ENCODE results near the gene POLE. TPM values are rescaled to one million over a fixed set of nuclear protein-coding genes. Genes with fewer than 3 reads are reported as not detected.

The POLE gene
- total RNA-seq, 4 donors from 2014 or later, result 7.2 to 63.8 (median 23.3) TPM

- TF ChIP-seq EP300 (IDR thresholded peaks at IDR 0.05) (no peak), CTCF (IDR thresholded peaks at IDR 0.05) (no peak), POLR2AphosphoS5 (IDR thresholded peaks at IDR 0.05) (no peak), POLR2A (IDR thresholded peaks at IDR 0.05) (no peak)
- peaks cover 66% of the 10 kb centered on the region for H3K27me3 ChIP-seq
- no peaks in the 10 kb centered on the region for H3K36me3 ChIP-seq
- H3K4me3 ChIP-seq, result peak overlapping the region in 1 of 2 donors; percentile 44
- H3K4me1 ChIP-seq, result peaks cover 0 to 46% (median 9%) of the 10 kb centered on the region in 3 donors
- ATAC-seq, result no peak
- peak overlapping the region in 3 of 4 donors; percentile 44 to 71 (median 57) for H3K27ac ChIP-seq
- peaks cover 0 to 17% (median 0%) of the 10 kb centered on the region in 3 donors for H3K9me3 ChIP-seq
- 16 to 29% methylated on average over 5 to 23 of the region's 51 CpGs for WGBS, 2 donors (ENCODE audit: low coverage in 1 of 2)
These were observed 69.1 kb downstream of the POLE start for GRCh38 chr12:132617822-132618682.

- H3K36me3 ChIP-seq, result no peaks in the 10 kb centered on the region
- H3K4me1 ChIP-seq, result peaks cover 0 to 38% (median under 1%) of the 10 kb centered on the region in 3 donors
- H3K27ac ChIP-seq, result no peak overlapping the region
- peaks cover 0 to 17% (median 0%) of the 10 kb centered on the region in 3 donors for H3K9me3 ChIP-seq
- no peak overlapping the region for H3K4me3 ChIP-seq
- ATAC-seq, result no peak
- TF ChIP-seq POLR2AphosphoS5 (IDR thresholded peaks at IDR 0.05), result no peak
- TF ChIP-seq EP300 (IDR thresholded peaks at IDR 0.05), result no peak
- TF ChIP-seq POLR2A (IDR thresholded peaks at IDR 0.05), result no peak
- no peak for TF ChIP-seq CTCF (IDR thresholded peaks at IDR 0.05)
- H3K27me3 ChIP-seq, result peaks cover 66% of the 10 kb centered on the region
- 86 to 90% methylated on average over 1 of the region's 4 CpGs for WGBS, 2 donors (ENCODE audit: low coverage in 1 of 2)
These were observed 69.9 kb downstream of the POLE start for GRCh38 chr12:132617135-132617701.

- no peaks in the 10 kb centered on the region for H3K36me3 ChIP-seq
- peaks cover 0 to 28% (median 0%) of the 10 kb centered on the region in 3 donors for H3K9me3 ChIP-seq
- peaks cover 71% of the 10 kb centered on the region for H3K27me3 ChIP-seq
- peaks cover 0 to 32% (median 0%) of the 10 kb centered on the region in 3 donors for H3K4me1 ChIP-seq
- WGBS, 2 donors (ENCODE audit: low coverage in 1 of 2), result 80 to 89% methylated on average over 1 to 6 of the region's 16 CpGs
- no peak for ATAC-seq
- no peak overlapping the region for H3K27ac ChIP-seq
- no peak overlapping the region for H3K4me3 ChIP-seq
- TF ChIP-seq EP300 (IDR thresholded peaks at IDR 0.05), result no peak
- TF ChIP-seq POLR2AphosphoS5 (IDR thresholded peaks at IDR 0.05), result no peak
- TF ChIP-seq CTCF (IDR thresholded peaks at IDR 0.05), result no peak
- no peak for TF ChIP-seq POLR2A (IDR thresholded peaks at IDR 0.05)
These were observed 71.5 kb downstream of the POLE start for GRCh38 chr12:132615579-132616038.

- WGBS, 2 donors (ENCODE audit: low coverage in 1 of 2), result 0% methylated on average over 2 to 3 of the region's 18 CpGs
- H3K4me3 ChIP-seq, result no peak overlapping the region
- ATAC-seq, result peak; percentile 84
- peaks cover 0 to 38% (median 0%) of the 10 kb centered on the region in 3 donors for H3K4me1 ChIP-seq
- H3K36me3 ChIP-seq, result no peaks in the 10 kb centered on the region
- H3K9me3 ChIP-seq, result peaks cover 0 to 28% (median 0%) of the 10 kb centered on the region in 3 donors
- H3K27me3 ChIP-seq, result peaks cover 71% of the 10 kb centered on the region
- no peak overlapping the region for H3K27ac ChIP-seq
- peak in 3 of 4 experiments; percentile 89 to 94 (median 92) for TF ChIP-seq CTCF (IDR thresholded peaks at IDR 0.05)
- TF ChIP-seq EP300 (IDR thresholded peaks at IDR 0.05), result no peak
- peak; percentile 17 for TF ChIP-seq POLR2AphosphoS5 (IDR thresholded peaks at IDR 0.05)
These were observed 72.1 kb downstream of the POLE start for GRCh38 chr12:132614861-132615578.

Measured in gastroesophageal sphincter (tissue), 4 donors.